ENCODE results near the gene ENSA.

DNA sequence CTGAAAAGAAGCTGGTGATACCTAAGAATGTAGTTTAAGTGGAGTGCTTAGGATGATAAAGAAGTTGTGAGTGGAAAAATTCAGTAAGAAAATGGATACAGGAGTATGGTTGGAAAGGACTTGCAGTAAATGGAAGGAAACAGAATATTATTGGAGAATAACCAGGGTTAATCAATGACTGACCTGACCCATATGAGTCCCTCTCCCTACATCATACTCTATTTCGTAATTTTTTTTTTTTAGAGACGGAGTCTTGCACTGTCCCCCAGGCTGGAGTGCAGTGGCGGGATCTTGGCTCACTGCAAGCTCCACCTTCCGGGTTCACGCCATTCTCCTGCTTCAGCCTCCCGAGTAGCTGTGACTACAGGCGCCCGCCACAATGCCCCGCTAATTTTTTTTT, 33.4 kb upstream of the ENSA start:
- TF ChIP-seq, protein P1, sequence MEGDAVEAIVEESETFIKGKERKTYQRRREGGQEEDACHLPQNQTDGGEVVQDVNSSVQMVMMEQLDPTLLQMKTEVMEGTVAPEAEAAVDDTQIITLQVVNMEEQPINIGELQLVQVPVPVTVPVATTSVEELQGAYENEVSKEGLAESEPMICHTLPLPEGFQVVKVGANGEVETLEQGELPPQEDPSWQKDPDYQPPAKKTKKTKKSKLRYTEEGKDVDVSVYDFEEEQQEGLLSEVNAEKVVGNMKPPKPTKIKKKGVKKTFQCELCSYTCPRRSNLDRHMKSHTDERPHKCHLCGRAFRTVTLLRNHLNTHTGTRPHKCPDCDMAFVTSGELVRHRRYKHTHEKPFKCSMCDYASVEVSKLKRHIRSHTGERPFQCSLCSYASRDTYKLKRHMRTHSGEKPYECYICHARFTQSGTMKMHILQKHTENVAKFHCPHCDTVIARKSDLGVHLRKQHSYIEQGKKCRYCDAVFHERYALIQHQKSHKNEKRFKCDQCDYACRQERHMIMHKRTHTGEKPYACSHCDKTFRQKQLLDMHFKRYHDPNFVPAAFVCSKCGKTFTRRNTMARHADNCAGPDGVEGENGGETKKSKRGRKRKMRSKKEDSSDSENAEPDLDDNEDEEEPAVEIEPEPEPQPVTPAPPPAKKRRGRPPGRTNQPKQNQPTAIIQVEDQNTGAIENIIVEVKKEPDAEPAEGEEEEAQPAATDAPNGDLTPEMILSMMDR (IDR thresholded peaks at IDR 0.05) = no peak
- TF ChIP-seq POLR2AphosphoS5 (IDR thresholded peaks at IDR 0.05) (no peak), POLR2A (IDR thresholded peaks at IDR 0.05) (no peak), EP300 (IDR thresholded peaks at IDR 0.05; ENCODE audit: low read depth) (no peak)

Data from transverse colon (tissue), 4 donors.